Measurements from ENCODE around the gene CSF2.

CSF2 gene

DNA sequence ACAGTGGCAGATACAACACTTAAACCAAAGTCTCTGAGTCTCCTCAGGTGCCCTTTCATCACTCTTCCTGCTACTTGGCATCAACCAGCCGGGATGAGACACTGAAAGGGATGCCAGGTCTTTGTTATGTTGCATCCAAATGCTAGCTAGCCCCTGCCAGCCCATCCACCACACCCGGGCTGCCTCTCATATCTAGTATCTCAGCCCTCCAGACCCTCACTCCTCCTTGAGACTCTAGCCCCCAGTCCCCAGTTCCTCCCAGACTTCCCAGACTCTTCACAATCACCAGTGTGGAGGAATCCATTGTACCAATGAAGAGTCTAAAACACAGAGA is 21.5 kb downstream of the CSF2 start:
- TF ChIP-seq, protein P1, sequence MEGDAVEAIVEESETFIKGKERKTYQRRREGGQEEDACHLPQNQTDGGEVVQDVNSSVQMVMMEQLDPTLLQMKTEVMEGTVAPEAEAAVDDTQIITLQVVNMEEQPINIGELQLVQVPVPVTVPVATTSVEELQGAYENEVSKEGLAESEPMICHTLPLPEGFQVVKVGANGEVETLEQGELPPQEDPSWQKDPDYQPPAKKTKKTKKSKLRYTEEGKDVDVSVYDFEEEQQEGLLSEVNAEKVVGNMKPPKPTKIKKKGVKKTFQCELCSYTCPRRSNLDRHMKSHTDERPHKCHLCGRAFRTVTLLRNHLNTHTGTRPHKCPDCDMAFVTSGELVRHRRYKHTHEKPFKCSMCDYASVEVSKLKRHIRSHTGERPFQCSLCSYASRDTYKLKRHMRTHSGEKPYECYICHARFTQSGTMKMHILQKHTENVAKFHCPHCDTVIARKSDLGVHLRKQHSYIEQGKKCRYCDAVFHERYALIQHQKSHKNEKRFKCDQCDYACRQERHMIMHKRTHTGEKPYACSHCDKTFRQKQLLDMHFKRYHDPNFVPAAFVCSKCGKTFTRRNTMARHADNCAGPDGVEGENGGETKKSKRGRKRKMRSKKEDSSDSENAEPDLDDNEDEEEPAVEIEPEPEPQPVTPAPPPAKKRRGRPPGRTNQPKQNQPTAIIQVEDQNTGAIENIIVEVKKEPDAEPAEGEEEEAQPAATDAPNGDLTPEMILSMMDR (IDR thresholded peaks at IDR 0.05; ENCODE audit: extremely low read depth, insufficient read depth, missing control alignments) = no peak
- DNase-seq (ENCODE audit: low spot score) = no peak
- in situ Hi-C loops (cut with MboI; ENCODE audit: low pct_unique_long_range_greater_than_20kb, low sequenced_read_pairs, unreplicated experiment) = no loop called here

DNA sequence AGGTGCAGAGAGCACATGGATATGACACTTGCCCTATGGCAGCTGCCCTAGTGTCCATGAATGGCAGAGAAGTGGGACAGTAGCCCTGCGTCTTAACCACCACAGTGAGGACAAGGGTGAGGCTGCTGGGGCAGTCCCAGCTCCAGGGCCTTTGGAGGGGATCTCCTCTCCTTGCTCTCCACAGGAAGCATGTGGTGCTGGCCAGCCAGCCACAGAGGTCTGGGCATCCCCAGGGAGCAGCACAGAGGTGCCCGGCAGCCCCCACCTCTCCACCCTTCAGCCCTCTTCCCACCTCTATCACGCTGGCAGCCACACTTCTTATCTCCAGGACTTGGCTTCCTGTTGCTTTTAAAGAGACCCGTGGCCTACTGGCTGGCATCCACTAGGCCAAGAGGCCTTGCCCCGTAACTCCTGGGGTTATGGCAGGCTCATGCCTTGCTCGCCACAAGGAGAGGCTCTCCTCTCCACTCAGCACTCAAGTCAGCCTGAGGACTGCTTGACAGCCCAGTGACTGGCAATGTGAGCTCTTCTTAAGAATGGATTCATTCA is 21.9 kb downstream of the CSF2 start:
- TF ChIP-seq, protein P1 (IDR thresholded peaks at IDR 0.05; ENCODE audit: extremely low read depth, insufficient read depth, missing control alignments) = no peak
- no peak for DNase-seq (ENCODE audit: low spot score)
- in situ Hi-C loops (cut with MboI; ENCODE audit: low pct_unique_long_range_greater_than_20kb, low sequenced_read_pairs, unreplicated experiment) = no loop called here

DNA sequence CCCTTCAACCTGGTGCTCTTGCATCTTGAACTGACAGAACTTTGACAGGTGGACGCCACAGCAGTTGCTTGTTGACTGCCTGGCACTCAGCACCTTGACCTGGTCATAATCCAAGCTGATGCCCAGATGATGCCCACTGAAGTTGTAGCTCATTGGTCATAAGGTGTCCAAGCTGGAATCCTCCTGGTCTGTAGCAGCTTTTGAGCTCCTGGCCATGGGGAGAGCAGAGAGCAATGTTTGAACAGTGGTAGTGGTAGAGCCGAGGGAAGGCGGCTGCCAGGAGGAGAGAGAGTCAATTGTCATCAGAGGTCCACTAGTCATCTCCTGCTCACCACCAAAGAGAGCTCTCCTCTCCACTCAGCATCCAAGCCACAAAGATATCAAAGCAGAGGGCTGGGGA is 23.3 kb downstream of the CSF2 start:
- no peak for DNase-seq (ENCODE audit: low spot score)
- TF ChIP-seq, protein P1 (IDR thresholded peaks at IDR 0.05; ENCODE audit: extremely low read depth, insufficient read depth, missing control alignments) = no peak
- in situ Hi-C loops (cut with MboI; ENCODE audit: low pct_unique_long_range_greater_than_20kb, low sequenced_read_pairs, unreplicated experiment) = no loop called here

DNA sequence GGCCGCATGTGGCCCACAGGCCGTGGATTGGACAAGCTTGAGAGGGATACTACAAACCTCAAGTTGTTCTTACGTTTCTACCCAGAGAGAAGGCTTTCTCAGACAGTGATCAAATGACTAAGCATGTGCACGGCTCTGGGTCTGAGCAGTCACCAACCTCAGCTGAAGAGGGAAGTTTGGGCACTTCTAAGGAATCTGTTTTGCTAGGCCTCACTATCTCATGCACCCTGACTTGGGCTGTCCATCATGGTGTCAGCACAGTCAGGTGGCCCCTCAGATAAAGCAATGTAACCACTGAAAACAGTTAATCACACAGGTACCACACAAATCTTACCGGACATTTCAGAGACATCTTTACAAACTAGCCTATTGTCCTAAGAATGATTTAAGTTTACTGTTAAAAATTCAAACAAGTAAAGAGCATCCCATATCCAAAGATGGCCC is 24.6 kb downstream of the CSF2 start:
- in situ Hi-C loops (cut with MboI; ENCODE audit: low pct_unique_long_range_greater_than_20kb, low sequenced_read_pairs, unreplicated experiment) = no loop called here
- DNase-seq (ENCODE audit: low spot score) = no peak
- TF ChIP-seq, protein P1 (IDR thresholded peaks at IDR 0.05; ENCODE audit: extremely low read depth, insufficient read depth, missing control alignments) = no peak

DNA sequence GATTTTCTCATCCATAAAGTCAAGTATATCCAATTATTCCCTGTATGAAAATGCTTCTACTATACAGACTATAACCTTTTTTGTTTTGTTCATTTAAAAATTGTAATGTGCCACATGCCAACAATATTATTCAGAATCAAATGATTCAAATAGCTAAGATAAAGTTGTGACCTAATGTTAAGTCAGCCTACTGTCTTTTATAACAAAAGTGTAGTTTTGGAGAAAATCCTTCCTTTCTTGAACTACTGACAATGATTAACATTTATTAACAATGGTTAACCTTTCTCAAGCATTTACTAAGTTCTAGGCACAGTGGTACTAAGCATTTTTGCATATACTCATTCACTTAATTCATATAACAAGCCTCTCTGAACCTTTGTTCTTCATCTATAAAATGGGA is 25.0 kb downstream of the CSF2 start:
- DNase-seq (ENCODE audit: low spot score) = no peak
- TF ChIP-seq, protein P1 (IDR thresholded peaks at IDR 0.05; ENCODE audit: extremely low read depth, insufficient read depth, missing control alignments) = no peak
- in situ Hi-C loops (cut with MboI; ENCODE audit: low pct_unique_long_range_greater_than_20kb, low sequenced_read_pairs, unreplicated experiment) = no loop called here

DNA sequence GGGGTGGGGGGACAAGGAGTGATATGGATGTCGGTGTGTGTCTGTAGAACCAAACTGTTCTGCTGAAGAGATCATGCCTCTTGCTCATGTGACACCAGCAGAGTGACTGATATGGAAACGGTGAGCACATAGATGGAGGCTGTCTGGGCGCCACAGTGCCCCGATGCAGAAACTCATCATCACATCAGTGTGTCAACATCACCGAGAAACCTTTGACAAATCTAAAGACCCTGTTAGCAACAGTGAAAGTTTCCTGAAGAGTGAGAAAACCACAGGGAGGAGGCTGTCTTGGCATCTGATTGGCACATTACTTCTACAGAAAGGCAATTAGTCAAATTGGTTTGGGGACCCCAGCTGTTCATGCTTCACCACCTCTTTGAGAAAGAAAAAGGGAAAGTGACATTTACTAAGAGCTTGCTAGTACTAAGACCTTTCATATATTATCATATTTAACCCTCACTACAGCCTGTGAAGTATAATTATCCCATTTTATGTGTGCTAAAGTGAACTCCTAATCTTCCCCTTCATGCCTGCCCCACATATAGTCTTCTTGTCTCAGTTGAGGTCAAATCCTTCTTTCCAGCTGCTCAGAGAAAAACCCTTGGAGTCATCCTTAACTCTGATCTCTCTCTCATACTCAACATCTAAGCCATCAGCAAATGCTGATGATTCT is 25.6 kb downstream of the CSF2 start:
- DNase-seq (ENCODE audit: low spot score) = peak; percentile 57
- TF ChIP-seq, protein P1 (IDR thresholded peaks at IDR 0.05; ENCODE audit: extremely low read depth, insufficient read depth, missing control alignments) = no peak
- in situ Hi-C loops (cut with MboI; ENCODE audit: low pct_unique_long_range_greater_than_20kb, low sequenced_read_pairs, unreplicated experiment) = no loop called here
